Heart left ventricle (tissue), 16 donors: Measurements from ENCODE around the gene ARHGAP29. TPM values are rescaled to one million over a fixed set of nuclear protein-coding genes. Genes with fewer than 3 reads are reported as not detected.

Source experiments
- ATAC-seq, 4 donors: fragments of 200-7000 bp; cut with Tn5 transposase; one replicate each; pipeline ENCODE4 v1.9.1; 2020 to 2022; ENCODE audit warnings: moderate library complexity in 4 of 4, mild to moderate bottlenecking in 3 of 4, moderate number of reproducible peaks in 1 of 4
- DNase-seq, 5 donors: peaks; one replicate each; pipeline ENCODE4 v3.0.0-alpha.2; 2020
- H3K27ac ChIP-seq, 12 donors: fragments of 200-600 bp; sonication (generic) in 4 of 12; one replicate each; pipeline versions ENCODE4 v1.5.0 to v1.8.0; 2016 to 2022; ENCODE audit warnings: mild to moderate bottlenecking in 2 of 12
- H3K27me3 ChIP-seq, 9 donors: fragments of 200-600 bp; sonication (generic) in 2 of 9; one replicate each; pipeline versions ENCODE4 v1.5.1 to v1.8.0; 2016 to 2022; ENCODE audit warnings: mild to moderate bottlenecking in 3 of 9
- H3K36me3 ChIP-seq, 9 donors: fragments of 200-600 bp; sonication (generic) in 2 of 9; one replicate each; pipeline versions ENCODE4 v1.5.0 to v1.8.0; 2018 to 2022; ENCODE audit warnings: mild to moderate bottlenecking in 2 of 9
- H3K4me1 ChIP-seq, 12 donors: fragments of 200-600 bp; sonication (generic) in 4 of 12; one replicate each; pipeline versions ENCODE4 v1.5.0 to v1.8.0; 2016 to 2022; ENCODE audit warnings: mild to moderate bottlenecking in 3 of 12
- H3K4me3 ChIP-seq, 12 donors: fragments of 200-600 bp; sonication (generic) in 4 of 12; one replicate each; pipeline versions ENCODE4 v1.5.0 to v1.8.0; 2017 to 2022; ENCODE audit warnings: mild to moderate bottlenecking in 9 of 12, moderate library complexity in 4 of 12
- H3K9me3 ChIP-seq, 12 donors: fragments of 200-600 bp; sonication (generic) in 4 of 12; one replicate each; pipeline versions ENCODE4 v1.5.0 to v1.8.0; 2016 to 2022; ENCODE audit warnings: mild to moderate bottlenecking in 1 of 12
- POLR2A ChIP-seq, 2 donors: fragments of 450-650 bp; IDR thresholded peaks; one replicate each; pipeline ENCODE4 v1.6.1; 2017; ENCODE audit warnings: antibody characterized with exemption in 2 of 2, mild to moderate bottlenecking in 2 of 2, moderate library complexity in 2 of 2
- WGBS, 4 donors: extraction: QIAGEN DNeasy Blood & Tissue Kit in 2 of 4; methylation state at CpG; one replicate each; pipeline versions ENCODE4 v1.1.5 to v1.1.7; 2013 to 2018; 5-methylcytosine and 5-hydroxymethylcytosine counted together
- intact Hi-C, 10 donors: fragments of 100-400 bp; cut with DNase I; formaldehyde crosslinking; loops; one replicate each; pipeline versions ENCODE4 v1.11.1 to v1.14.2; 2022
- polyA plus RNA-seq, 2 donors: library from polyadenylated mRNA; stranded (reverse); fragments of 200-250 nt; gene quantifications; one replicate each; pipeline ENCODE4 v1.2.3, GENCODE V29; 2013
- total RNA-seq, 9 donors: library from RNA; depleted of rRNA in 2 of 9; stranded (reverse); fragments of >200 nt in 2 of 9; fragmentation: NEBNext Ultra II Directional in 3 of 9; extraction: Animal tissue kit (Norgen Biotek cat#: 25700) in 3 of 9; gene quantifications; one replicate each; pipeline versions ENCODE4 v1.1.0 to v1.2.4, GENCODE V29; 2016 to 2023
- TF ChIP-seq, protein P1 (sequence below), 12 donors: fragments of 200-600 bp; sonication (generic) in 4 of 12; IDR thresholded peaks; one replicate each; pipeline versions ENCODE4 v1.5.0 to v1.8.0; 2018 to 2022; ENCODE audit warnings: antibody characterized with exemption in 12 of 12, mild to moderate bottlenecking in 5 of 12
- donor health status: ischemic (EF 13 %, LVEDD 7.1; RV severe dilation, severe dysfunction).
- donor health status: healthy with polysubstance abuse.
- donor health status: DM: no; HTN: yes; CAD: no.
- donor health status: DM: no; HTN: no; CAD: no.
- donor health status: ischemic (EF 25% LVEDD 6.9; RV normal size, moderate dysfunction).
- donor health status: ischemic (EF 25% LVEDD 5.7; RV mildly dilated, moderate dysfunction).
- donor health status: healthy.
- donor health status: DM: yes; HTN: yes; CAD: no.
- donor health status: ischemic (EF 35%, LVEDD 5.7; RV mildly dilated, moderate dysfunction).
- donor health status: nonischemic (EF 11% LVEDD 7.7; RV severe dilation, severe dysfunction).
- donor health status: DM: yes; HTN: yes; CAD: no.
- donor health status: PGD.
- donor health status: ischemic (EF 29% LVEDD 5.4; RV normal size, mild dysfunction).
- donor health status: nonischemic (EF 23%, LVEDD 6.1; RV moderate dilation, normal function).

Gene ARHGAP29
- total and polyA plus RNA-seq, 11 donors, result 11.0 to 35.7 (median 26.2) TPM

- TF ChIP-seq POLR2A (IDR thresholded peaks at IDR 0.05), result no peak
- TF ChIP-seq, protein P1, sequence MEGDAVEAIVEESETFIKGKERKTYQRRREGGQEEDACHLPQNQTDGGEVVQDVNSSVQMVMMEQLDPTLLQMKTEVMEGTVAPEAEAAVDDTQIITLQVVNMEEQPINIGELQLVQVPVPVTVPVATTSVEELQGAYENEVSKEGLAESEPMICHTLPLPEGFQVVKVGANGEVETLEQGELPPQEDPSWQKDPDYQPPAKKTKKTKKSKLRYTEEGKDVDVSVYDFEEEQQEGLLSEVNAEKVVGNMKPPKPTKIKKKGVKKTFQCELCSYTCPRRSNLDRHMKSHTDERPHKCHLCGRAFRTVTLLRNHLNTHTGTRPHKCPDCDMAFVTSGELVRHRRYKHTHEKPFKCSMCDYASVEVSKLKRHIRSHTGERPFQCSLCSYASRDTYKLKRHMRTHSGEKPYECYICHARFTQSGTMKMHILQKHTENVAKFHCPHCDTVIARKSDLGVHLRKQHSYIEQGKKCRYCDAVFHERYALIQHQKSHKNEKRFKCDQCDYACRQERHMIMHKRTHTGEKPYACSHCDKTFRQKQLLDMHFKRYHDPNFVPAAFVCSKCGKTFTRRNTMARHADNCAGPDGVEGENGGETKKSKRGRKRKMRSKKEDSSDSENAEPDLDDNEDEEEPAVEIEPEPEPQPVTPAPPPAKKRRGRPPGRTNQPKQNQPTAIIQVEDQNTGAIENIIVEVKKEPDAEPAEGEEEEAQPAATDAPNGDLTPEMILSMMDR (IDR thresholded peaks at IDR 0.05), result no peak
- intact Hi-C loops, result no loop called here
- DNase-seq (no peak), ATAC-seq (no peak)
- Histone ChIP-seq H3K9me3 (no peaks in the 10 kb centered on the region), H3K4me3 (no peak overlapping the region), H3K4me1 (peaks cover 0 to 18% (median 2%) of the 10 kb centered on the region in 12 donors), H3K27ac (no peak overlapping the region), H3K27me3 (no peaks in the 10 kb centered on the region), H3K36me3 (no peaks in the 10 kb centered on the region)
- 92 to 98% (median 96%) methylated on average over 1 of the region's 1 CpG for WGBS, 4 donors
Observed at GRCh38 chr1:94283462-94283861, 46.1 kb upstream of the ARHGAP29 start.

- Histone ChIP-seq H3K27ac (no peak overlapping the region), H3K36me3 (no peaks in the 10 kb centered on the region), H3K9me3 (no peaks in the 10 kb centered on the region), H3K27me3 (no peaks in the 10 kb centered on the region), H3K4me3 (no peak overlapping the region), H3K4me1 (peaks cover 0 to 17% (median 6%) of the 10 kb centered on the region in 12 donors)
- TF ChIP-seq, protein P1 (IDR thresholded peaks at IDR 0.05), result no peak
- no peak for TF ChIP-seq POLR2A (IDR thresholded peaks at IDR 0.05)
- DNase-seq, result no peak
- WGBS, 4 donors, result 94 to 97% (median 95%) methylated on average over 5 of the region's 5 CpGs
- intact Hi-C loops, result no loop called here
- no peak for ATAC-seq
Observed at GRCh38 chr1:94282143-94282711, 44.8 kb upstream of the ARHGAP29 start.

DNA sequence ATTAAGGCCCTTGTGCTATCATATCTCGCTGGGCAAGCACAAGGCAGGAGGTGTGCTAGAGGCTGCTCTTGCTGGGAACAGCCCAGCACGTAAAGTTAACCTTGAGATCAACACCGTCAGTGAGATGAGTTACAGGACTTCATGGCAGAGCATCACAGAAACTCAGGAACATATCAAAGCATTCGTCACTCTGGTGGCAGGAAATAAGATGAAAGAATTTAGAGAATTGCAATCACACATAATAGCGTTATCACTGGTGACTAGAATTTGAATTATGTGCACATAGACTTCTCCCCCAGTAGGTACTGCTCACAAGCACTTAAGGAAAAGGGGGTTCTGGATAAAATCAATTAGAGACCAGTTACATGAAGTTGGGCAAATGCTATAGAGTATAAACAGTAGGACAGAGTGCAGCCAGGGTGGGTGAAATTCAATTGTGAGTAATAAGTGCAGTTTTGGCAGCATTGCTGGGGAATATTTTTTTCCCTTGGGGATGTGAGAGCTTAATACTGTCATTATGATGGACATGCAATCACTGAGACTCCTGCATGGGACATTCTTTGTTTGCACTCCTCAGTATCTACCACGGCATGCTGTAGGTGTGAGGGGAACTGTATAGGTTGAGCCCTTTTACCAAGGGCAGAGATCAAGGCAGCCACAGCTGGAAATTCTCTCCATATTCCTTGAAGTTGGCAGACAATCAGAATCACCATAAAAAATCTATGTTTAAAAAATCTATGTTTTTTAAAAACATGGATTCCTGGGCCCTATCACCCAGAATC, 44.2 kb upstream of the ARHGAP29 start:
- H3K27me3 ChIP-seq, result no peaks in the 10 kb centered on the region
- no peaks in the 10 kb centered on the region for H3K9me3 ChIP-seq
- 27 to 42% (median 34%) methylated on average over 6 of the region's 6 CpGs for WGBS, 4 donors
- TF ChIP-seq, protein P1 (IDR thresholded peaks at IDR 0.05), result no peak
- TF ChIP-seq POLR2A (IDR thresholded peaks at IDR 0.05), result no peak
- H3K4me3 ChIP-seq, result no peak overlapping the region
- no peak overlapping the region for H3K27ac ChIP-seq
- DNase-seq, result no peak
- peak; percentile 54 to 85 (median 70) for ATAC-seq
- intact Hi-C loops, result no loop called here
- H3K36me3 ChIP-seq, result no peaks in the 10 kb centered on the region
- peaks cover 0 to 19% (median 7%) of the 10 kb centered on the region in 12 donors for H3K4me1 ChIP-seq

DNA sequence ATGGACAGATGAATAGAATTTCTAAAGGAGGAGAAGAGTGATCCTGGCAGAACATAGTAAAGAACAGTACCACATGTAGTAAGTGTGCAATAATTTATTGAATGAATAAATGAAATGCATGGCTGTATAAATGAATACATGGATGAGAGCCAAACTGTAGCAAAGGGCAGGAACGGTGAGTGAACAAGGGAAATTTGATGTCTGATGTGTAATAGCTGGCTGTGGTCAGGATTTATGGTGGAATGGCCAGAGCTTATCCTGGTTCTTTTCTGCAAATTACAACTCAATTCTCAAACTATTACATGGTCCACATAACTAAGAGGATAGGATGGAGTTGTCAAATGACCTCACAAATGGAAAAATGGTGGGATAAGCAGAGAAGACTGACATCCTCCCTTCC, 43.2 kb upstream of the ARHGAP29 start:
- no peak overlapping the region for H3K4me3 ChIP-seq
- WGBS, 4 donors, result 47 to 78% (median 56%) methylated on average over 1 of the region's 1 CpG
- H3K9me3 ChIP-seq, result no peaks in the 10 kb centered on the region
- DNase-seq (no peak), ATAC-seq (no peak)
- no peak overlapping the region for H3K27ac ChIP-seq
- TF ChIP-seq, protein P1 (IDR thresholded peaks at IDR 0.05), result no peak
- no peak for TF ChIP-seq POLR2A (IDR thresholded peaks at IDR 0.05)
- no peaks in the 10 kb centered on the region for H3K36me3 ChIP-seq
- intact Hi-C loops, result no loop called here
- no peaks in the 10 kb centered on the region for H3K27me3 ChIP-seq
- peaks cover 0 to 19% (median 8%) of the 10 kb centered on the region in 12 donors for H3K4me1 ChIP-seq
